Measurements from ENCODE around the gene STXBP4. TPM values are rescaled to one million over a fixed set of nuclear protein-coding genes. Genes with fewer than 3 reads are reported as not detected.

The STXBP4 gene
- total RNA-seq, 3 donors from 2014 or later (not counting 1 experiment from before 2014, with no cell fraction given) = 4.9 to 10.3 (median 7.6) TPM

- no peak for TF ChIP-seq CTCF (IDR thresholded peaks at IDR 0.05)
- DNase-seq = no peak
- Mint-ChIP-seq H3K9me3 (no peaks in the 10 kb centered on the region), H3K4me3 (no peak overlapping the region), H3K36me3 (no peaks in the 10 kb centered on the region), H3K27me3 (ENCODE audit: low read depth in 2 of 2) (no peaks in the 10 kb centered on the region), H3K4me1 (no peaks in the 10 kb centered on the region), H3K27ac (no peak overlapping the region)
- 88% methylated on average over 4 of the region's 5 CpGs for WGBS (ENCODE audit: insufficient coverage)
- Histone ChIP-seq H3K4me3 (ENCODE audit: low read length) (no peak overlapping the region), H3K27me3 (ENCODE audit: control insufficient read depth, insufficient read depth, low read length) (no peaks in the 10 kb centered on the region), H3K4me1 (ENCODE audit: control insufficient read depth, insufficient read depth, low read length) (no peaks in the 10 kb centered on the region), H3K9me3 (ENCODE audit: control insufficient read depth, insufficient read depth, low read length) (no peaks in the 10 kb centered on the region), H3K36me3 (ENCODE audit: control insufficient read depth, insufficient read depth, low read length) (no peaks in the 10 kb centered on the region), H3K27ac (ENCODE audit: low read length) (no peak overlapping the region)
- intact Hi-C loops (cut with micrococcal nuclease) = no loop called here
- ATAC-seq = no peak
These were observed 44.2 kb upstream of the STXBP4 start for GRCh38 chr17:54924405-54924804.

GRCh38 chr17:54927525-54927924 is 41.0 kb upstream of the STXBP4 start:
- Mint-ChIP-seq H3K36me3 (no peaks in the 10 kb centered on the region), H3K27me3 (ENCODE audit: low read depth in 2 of 2) (no peaks in the 10 kb centered on the region), H3K4me3 (no peak overlapping the region), H3K9me3 (no peaks in the 10 kb centered on the region), H3K27ac (no peak overlapping the region), H3K4me1 (no peaks in the 10 kb centered on the region)
- no peaks in the 10 kb centered on the region for H3K27me3 ChIP-seq (ENCODE audit: control insufficient read depth, insufficient read depth, low read length)
- no peaks in the 10 kb centered on the region for H3K9me3 ChIP-seq (ENCODE audit: control insufficient read depth, insufficient read depth, low read length)
- WGBS (ENCODE audit: insufficient coverage) = 69% methylated on average over 3 of the region's 3 CpGs
- no peak for ATAC-seq
- DNase-seq = no peak
- TF ChIP-seq CTCF (IDR thresholded peaks at IDR 0.05) = no peak
- no peak overlapping the region for H3K4me3 ChIP-seq (ENCODE audit: low read length)
- intact Hi-C loops (cut with micrococcal nuclease) = no loop called here
- no peaks in the 10 kb centered on the region for H3K36me3 ChIP-seq (ENCODE audit: control insufficient read depth, insufficient read depth, low read length)
- no peak overlapping the region for H3K27ac ChIP-seq (ENCODE audit: low read length)
- H3K4me1 ChIP-seq (ENCODE audit: control insufficient read depth, insufficient read depth, low read length) = no peaks in the 10 kb centered on the region

GRCh38 chr17:54932711-54933110 is 35.9 kb upstream of the STXBP4 start:
- WGBS (ENCODE audit: insufficient coverage) = 0% methylated on average over 1 of the region's 1 CpG
- H3K27me3 Mint-ChIP-seq (ENCODE audit: low read depth in 2 of 2) = peaks cover 0 to 3% of the 10 kb centered on the region in 2 donors

More at GRCh38 chr17:54932711-54933110, 35.9 kb upstream of the STXBP4 start:
- Histone ChIP-seq H3K9me3 (ENCODE audit: control insufficient read depth, insufficient read depth, low read length) (no peaks in the 10 kb centered on the region), H3K4me3 (ENCODE audit: low read length) (no peak overlapping the region), H3K27me3 (ENCODE audit: control insufficient read depth, insufficient read depth, low read length) (no peaks in the 10 kb centered on the region), H3K27ac (ENCODE audit: low read length) (no peak overlapping the region), H3K36me3 (ENCODE audit: control insufficient read depth, insufficient read depth, low read length) (no peaks in the 10 kb centered on the region), H3K4me1 (ENCODE audit: control insufficient read depth, insufficient read depth, low read length) (no peaks in the 10 kb centered on the region)
- H3K27ac Mint-ChIP-seq = no peak overlapping the region
- H3K4me1 Mint-ChIP-seq = no peaks in the 10 kb centered on the region
- H3K4me3 Mint-ChIP-seq = no peak overlapping the region
- no peak for TF ChIP-seq CTCF (IDR thresholded peaks at IDR 0.05)
- DNase-seq (no peak), ATAC-seq (no peak)
- H3K9me3 Mint-ChIP-seq = no peaks in the 10 kb centered on the region
- H3K36me3 Mint-ChIP-seq = no peaks in the 10 kb centered on the region
- intact Hi-C loops (cut with micrococcal nuclease) = no loop called here
